NAMALWA (cell line): ENCODE measurements around the gene KCNIP1.
"Not testable (repeated sequence)": the region's sequence is repeated elsewhere in the genome, so short reads cannot be mapped to it uniquely, and the experiment has no call there.

Source experiments
- DNase-seq: peaks from one replicate; pipeline ENCODE4 v3.0.0-alpha.2; 2015; ENCODE audit warnings: low spot score

The KCNIP1 gene

DNA sequence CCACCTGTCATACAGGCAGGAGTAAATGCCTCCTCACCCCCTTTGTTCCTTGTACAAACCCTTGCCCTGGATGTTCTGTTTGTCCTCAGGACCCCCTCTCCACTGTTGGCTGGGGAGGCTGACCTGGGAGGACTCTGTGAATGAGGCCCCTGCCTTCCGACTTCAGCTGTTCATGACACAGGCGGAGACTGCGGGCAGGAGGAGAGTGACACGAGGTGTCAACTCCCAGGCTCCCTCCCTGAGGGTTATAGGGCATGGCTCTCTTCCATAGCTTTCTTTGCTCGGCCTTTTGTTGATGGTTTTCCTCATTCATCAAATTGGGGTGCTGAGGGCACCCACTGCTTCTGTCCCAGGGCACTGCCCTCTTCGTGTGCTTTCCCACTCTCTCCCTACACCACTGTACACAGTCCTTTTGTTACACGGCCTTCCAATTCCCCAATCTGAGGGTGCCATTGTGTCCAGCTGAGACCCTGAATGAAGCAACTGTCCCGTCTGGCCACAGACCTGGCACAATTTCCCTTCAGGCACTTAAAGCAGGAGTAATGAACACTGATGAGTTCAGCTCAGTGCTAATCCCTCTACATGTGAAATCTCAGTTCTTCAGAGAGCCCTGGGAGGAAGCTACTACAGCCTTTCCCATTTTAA lies 33.8 kb downstream of the KCNIP1 start:
- DNase-seq, result no peak

DNA sequence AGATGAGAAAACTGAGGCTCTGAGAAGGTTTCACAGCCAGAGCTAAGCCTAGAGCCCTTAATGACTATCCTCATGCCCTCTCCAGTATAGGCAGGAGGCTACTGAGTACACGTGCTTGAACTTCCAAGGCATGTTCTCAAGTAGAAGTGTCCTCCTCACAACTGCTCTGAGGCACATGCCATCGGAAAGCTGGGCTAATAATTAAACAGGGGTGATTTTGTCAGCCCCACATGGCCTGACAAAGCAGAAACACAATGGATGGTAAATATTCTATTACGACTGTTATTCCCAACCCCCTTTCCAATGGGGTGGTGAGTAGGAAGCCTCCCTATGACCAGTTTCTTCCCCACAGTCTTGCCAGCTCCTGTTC lies 34.3 kb downstream of the KCNIP1 start:
- no peak for DNase-seq

DNA sequence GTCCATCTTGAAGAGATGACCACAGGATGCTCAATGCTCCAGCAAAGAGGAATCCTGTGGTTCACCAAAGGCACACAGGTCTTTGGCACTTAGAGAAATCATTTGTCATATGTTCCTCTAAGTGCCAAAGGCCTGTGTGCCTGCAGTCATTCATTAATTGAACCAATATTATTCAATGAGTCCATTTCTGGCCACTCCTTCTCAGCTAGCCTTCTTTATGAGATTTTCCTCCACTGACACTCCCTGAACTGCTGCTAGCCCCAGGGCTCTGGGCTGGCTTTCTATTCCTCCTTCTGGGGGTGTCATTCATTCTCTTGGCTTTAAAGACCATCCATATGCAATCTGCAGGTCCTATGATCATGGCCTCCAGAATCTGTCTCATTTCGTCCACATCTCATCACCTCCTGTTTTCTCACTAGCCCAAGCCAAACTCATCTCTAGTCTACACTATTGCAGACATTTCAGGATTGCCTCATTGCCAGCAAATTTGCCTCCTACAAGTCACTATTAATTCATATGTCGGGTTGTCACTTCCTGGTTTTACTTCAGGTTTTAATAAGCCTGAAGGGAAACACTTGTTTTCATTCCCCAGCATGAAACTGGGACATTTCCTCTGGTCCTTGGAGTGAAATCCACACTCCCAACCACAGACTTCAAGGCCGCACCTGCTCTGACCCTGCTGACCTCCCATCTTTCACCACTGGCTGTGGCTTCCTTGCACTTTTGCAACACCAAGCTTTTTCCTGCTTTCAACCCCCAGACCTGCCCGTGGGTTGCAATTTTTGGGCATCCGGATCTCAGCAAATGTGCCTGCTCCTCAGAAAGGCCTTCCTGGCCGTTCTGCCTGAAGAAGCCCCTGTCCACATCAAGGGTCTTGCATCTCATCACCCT lies 35.1 kb downstream of the KCNIP1 start:
- no peak for DNase-seq

DNA sequence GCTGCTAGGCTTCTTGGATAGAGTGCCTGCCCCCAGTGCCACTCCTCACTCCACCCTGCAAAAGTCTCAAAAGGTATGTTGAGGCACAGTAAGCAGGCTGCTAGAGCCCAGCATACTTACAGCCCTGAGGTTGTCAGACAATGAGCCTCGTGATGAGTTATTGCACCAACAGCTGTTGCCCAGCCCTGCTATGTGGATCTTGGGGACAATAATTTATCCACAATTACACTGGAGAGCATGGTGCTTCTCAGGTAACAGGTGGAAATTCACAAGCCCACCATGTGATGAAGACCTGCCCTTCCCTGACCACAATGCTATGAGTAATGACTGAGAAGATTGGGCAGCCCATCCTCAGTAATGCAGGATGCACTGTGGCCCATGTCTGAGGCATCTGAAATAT lies 36.5 kb downstream of the KCNIP1 start:
- no peak for DNase-seq

DNA sequence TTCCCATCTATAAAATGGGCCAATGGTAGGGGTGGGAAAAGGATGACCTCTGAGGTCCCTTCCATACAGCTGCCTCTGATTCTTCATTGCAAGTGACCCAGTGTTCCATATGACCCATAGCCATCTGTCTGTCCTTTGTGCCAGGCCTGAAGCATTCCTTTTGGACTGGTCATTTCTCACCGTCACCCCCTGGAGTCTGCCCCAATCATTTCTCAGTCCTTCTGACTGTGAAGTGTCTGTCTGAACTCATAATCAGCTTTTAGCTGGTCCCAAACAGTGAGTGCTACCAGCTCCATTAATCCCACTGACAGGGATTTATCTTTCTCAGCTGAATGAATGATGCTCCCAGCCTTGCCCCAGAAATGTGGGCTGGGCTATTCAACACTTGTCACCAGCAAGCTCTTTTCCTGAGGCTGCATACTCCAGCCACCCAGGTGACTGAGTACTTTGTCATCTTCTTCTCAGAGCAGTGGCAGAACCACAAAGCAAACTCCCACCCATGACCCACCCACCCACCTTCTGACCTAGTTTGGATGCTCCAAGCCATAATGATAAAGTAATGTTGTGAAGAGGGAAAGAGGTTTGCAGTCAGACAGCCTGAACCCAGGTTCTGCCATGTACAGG lies 37.4 kb downstream of the KCNIP1 start:
- no peak for DNase-seq

DNA sequence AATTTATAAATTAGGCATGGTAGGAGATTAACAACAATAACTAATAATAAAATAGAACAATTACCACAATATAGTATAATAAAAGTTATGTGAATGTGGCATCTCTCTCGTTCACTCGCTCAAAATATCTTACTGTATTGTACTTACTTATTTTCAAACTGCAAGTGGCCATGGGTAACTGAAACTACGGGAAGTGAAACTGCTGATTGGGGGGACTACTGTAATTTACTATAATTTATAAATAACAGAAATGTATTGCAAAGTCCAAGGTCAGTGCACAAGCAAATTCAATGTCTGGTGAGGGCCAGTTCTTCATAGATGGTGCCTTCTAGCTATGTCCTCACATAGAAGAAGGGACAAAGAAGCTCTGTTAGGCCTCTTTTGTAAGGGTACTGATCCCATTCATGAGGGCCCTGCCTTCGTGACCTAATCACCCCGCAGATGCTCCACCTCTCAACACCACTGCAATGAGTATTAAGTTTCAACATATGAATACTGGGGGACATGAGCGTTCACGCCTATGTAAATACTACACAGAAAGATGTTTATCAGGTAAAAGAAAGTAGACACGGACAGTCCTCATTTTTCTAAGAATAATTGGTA lies 39.0 kb downstream of the KCNIP1 start:
- no peak for DNase-seq

DNA sequence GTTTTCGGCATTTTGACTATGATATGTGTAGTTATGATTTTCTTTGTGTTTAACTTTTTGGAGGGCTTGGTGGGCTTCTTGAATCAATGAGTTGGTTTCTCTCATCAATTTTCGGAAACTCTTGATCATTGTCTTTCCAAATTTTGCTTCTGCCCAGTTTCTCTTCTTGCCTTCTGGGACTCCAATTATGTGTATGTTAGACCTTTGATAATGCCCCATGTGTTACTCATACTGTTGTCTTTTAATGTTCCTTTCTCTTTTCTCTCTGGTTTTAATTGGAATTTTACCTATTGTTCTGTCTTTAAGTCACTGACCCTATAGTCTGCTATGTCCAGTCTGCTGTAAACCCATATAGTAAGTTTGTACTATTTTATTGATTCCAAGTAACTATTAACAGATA lies 41.5 kb downstream of the KCNIP1 start:
- DNase-seq, result no peak

DNA sequence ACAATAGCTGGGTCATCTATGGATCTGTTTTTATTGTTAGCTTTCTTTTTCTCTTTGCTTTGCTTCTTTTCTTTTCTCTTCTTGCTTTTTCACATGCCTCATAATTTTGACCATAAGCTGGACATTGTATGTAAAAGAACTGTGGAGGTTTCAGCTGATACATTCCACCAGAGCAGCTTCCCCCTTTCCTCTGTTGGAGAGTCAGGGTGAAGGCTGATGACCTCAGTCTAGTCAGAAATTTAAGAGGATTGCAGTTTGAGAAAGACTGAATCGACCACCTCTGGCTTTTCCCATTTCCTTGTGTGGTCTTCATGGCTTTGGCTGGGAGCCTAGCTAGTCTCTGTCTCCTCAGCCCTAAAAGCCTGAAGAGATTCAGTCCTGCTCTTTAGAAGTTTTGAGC lies 42.0 kb downstream of the KCNIP1 start:
- no peak for DNase-seq

DNA sequence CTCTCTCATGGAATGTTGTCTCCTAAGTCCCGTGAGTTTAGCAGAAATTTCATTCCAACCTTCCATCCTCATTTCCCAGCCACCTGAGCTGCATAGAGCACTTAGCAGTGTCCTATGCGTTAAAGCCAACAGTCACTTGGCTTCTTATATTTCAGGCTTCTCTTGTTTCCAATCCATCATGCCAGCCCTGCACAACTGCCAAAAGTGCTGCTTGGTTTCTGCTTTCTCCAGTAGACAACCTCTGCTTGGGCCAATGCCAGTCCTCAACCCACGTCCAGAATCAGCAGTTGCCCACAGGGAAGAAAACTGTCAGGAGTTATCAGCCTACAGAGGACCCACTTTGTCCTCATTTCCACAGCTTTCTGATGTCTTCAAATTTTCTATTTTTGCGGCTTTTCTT lies 42.5 kb downstream of the KCNIP1 start:
- no peak for DNase-seq

DNA sequence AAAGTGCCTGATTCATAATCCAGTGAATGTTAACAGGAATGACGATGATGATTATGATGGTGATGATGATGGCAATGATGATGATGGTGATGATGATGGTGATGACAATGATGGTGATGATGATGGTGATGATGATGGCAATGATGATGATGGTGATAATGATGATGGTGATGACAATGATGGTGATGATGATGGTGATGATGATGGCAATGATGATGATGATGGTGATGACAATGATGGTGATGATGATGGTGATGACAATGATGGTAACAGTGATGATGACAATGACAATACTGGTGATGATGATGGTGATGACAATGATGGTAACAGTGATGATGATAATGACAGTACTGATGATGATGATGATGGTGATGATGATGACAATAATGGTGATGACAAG lies 46.6 kb downstream of the KCNIP1 start:
- DNase-seq, result not testable (repeated sequence)

DNA sequence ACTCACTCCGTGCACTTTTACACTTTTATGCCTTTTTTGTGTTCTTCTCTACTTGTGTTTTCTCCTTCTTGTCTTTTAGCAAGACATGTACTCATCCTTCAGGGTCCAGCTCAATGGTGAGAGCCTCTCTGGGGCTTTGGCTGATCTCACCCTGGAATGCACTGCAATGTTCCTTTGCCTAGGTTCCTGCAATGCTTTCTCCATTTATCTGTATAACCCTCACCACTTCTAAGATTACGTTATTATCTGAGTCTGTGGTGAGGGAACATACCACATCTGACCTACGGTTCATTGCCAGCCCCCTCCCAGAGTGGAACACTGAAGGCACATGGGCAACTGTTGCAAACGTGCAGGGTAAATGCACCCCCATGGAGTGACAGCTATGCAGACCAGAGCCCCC lies 47.3 kb downstream of the KCNIP1 start:
- DNase-seq, result no peak

DNA sequence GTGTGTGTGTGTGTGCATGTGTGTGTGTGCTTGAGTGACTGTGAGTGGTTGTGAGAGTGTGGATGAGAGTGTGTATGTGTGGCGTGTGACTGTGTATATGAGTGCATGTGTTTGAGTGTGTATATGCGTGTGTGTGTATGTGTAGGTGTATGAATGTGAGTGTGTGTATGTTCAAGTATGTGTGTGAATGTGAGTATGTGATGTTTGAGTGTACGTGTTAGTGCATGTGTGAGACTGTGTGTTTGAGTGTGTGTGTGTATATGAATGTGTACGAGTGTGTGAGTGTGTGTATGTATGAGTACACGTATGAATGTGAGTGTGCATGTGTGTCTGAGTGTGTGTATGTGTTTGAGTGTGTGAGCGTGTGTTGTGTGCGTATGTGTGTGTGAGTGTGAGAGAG lies 47.8 kb downstream of the KCNIP1 start:
- DNase-seq, result no peak

DNA sequence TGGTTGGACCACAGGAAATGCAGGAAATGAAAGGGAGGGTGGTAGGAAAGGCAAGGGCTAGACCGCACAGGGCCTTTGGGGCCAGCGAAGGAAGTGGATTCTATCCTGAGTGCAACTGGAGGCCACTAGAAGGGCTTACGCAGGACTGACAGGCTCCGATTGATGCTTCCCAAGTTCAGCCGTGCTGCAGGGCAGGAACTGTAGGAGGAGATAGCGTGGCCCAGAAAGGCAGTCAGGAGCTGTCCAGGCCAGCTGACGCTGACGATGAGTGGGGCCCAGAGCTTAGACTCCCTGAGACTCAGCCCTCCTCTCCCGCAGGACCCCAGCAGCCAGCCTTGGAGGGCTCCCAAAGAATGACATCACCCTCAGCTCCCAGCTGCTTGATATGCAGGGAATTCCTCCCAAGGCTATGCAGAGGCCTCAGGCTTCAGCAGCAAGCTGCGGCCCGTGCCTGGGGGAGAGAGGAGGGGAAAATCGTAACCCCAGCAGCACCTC lies 48.8 kb downstream of the KCNIP1 start:
- no peak for DNase-seq

DNA sequence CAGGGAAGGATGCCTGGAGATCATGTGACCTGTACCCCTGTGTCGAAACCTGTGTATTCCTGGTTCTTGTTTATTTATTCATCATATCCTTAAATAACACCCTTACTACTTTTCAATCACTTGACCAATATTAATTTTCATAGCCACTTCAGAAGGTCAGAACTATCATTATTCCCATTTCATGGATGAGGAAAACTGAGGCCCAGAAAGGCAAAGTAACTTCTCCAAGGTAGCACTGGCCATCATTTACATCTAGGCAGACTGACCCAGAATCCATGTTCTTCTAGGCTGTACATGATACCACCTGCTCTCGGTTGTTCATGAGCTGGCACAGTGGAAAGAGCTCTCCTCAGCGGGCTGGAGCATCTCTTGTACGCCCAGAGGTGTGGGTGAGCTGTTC lies 49.4 kb downstream of the KCNIP1 start:
- no peak for DNase-seq

DNA sequence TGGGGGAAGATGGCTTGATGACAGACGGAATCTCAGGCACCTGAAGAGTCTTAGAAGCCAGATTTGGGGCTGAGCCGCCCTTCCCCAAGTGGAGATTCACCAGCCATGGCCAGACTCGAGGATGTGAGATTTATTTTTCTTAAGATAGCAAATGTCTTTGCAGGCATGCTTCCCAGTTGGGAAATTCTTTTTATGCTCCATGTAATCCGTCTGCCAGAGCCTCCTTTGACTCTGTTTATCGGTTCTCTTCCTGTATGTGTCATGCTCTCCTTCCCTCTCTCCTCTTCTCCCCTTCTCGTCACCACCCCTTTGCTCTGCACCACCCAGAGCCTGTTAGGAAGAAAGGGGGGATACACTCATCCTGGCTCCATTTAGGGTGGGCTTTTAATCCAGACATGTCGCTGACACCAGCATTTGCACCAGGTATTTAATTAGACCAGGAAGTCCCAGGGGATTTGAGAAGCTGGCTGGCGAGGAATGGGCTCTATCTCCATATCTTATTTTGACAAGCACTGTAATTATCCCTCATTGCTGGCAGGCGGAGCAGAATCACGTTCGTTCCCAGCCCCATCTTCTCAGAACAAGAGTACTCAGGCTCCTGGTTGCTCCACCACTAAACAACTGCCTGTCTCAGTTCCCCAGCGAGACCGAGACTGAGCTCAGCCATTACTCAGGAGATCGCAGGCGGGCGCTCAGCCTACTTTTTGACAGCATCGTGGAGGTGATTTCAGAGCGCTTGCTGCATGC lies 50.9 kb downstream of the KCNIP1 start:
- no peak for DNase-seq

DNA sequence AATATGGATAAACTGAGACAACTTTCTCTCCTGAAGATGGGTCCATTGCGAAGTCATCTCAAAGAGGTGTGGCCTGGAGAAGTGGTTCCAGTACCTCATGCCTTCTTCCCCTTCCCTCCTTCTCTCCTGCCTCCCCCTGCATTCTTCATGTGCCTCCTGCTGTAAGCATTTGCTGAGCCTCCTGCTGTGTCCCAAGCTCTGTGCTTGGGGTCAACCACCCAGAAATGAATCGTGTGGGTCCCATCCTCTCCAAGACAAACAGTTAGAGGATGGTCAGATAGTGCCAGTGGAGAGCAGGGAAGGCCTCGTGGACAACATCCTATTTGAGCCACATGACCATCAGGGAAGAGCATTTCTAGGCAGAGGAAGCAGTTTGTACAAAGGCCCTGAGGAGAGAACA lies 53.5 kb downstream of the KCNIP1 start:
- no peak for DNase-seq

DNA sequence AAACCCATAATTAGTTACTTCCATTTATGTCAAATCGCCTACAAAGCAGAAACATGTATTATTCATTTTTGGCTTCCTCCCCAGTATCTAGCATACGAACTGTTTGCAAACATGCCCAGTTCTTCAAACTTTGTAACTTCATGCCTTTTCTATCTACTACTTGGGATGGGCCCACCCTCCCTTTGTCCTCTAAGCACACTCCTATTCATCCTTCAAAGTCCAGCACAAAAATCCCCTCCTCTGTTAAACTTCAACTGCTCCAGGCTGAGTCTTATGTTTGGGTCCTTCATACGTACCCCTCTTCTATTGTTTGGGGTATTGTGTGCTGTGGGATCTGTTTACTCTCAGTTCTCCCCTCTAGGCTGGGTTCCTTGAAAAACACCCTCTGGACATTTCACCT lies 55.5 kb downstream of the KCNIP1 start:
- DNase-seq, result no peak

DNA sequence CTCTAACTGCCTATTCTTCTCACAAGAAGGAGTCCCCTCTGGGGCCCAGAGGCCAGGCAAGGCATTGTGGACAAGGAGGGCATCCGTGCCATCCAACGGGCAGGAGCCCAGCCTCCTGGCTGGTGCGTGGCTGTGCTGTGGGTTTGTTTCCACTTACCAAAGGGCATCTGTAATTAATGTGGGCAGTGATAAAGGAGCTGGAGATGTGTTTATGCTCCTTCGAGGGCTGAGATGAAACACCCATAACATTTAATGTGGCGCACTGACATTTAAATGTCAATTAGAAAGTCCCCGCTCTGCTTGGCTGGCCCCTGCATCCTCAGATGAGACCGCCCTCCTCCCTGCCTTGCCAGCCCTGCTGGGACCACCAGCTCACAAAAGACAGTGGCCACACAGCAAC lies 57.1 kb downstream of the KCNIP1 start:
- DNase-seq, result no peak

DNA sequence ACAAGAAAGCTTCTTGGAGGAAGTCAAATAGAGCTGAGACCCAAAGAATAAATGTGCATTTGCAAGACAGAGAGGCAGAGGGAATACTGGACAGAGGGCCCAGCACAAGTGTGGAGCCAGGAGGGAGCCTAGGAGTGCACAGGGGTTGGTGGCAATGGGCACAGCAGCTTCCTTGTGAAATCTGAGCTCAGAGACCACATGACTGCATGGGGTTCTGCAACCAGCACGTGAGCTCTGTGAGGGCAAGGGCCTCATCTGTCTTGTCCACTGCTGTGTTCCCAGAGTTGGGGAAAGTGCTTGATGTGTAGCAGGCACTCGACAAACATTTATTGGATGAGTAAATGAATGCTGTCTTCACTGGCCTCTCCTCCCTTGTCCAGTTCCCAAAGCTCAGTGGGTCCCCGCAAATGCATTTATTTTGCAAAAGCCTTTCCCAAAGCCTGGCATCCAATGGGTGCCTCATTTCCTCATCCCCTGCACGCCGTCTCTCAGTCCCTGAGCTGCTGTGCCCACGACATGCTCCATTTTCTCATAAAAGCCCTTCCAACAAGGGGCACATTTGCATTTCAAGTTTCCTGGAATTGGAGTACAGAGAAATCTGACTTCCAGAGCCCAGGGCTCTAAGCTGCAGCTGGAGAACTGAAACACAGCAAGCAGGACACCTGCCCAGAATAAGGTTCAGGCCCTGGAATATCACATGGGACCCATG lies 58.5 kb downstream of the KCNIP1 start:
- DNase-seq, result no peak

DNA sequence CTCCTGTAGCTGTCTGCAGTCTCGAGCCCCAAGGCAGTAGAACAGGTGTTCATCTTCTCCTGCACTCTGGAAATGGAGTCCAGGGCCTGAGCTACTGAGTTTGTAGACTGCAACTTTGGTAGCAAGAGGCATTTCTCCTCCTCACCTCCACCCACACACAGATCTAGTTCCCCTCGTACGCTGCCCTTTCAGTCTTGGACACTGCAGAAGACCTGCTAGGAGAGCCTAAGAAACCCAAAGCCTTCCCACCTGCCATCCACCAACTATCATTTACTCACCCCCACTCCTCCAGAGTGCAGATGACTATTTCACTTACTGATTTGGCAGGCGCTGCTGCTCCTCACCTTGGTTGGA lies 59.0 kb downstream of the KCNIP1 start:
- DNase-seq, result no peak

DNA sequence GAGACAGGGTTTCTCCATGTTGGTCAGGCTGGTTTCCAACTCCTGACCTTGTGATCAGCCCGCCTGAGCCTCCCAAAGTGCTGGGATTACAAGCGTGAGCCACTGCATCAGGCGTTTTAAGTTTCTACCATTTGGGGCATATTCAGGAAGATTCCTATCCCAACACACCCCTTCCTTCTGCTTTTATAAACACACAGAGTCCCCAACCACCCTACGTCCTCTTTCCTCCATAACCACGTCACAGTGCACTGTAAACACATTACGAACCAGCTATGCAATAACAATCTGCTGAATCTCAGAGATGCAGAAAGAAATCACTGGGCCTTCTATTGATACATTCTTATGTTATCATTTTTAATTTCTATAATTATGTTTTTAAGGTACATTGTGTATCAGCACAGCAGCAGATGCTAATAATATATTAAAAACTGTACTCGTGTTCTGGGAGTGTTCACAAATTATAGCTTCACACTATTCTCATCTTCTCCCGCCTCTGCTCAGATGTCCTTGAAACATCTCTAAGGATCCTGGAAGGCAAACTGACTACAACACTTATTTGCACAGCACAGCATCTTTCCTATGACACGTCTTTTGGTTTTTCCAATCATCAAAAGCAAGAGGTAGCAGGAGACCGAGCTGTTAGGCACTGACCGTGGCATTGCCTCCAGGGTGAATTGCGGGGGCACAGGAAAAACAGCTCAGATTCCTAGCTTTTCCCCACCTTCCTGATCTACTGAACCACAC lies 60.2 kb downstream of the KCNIP1 start:
- no peak for DNase-seq
